Measurements from ENCODE around the gene TUBD1.

DNA sequence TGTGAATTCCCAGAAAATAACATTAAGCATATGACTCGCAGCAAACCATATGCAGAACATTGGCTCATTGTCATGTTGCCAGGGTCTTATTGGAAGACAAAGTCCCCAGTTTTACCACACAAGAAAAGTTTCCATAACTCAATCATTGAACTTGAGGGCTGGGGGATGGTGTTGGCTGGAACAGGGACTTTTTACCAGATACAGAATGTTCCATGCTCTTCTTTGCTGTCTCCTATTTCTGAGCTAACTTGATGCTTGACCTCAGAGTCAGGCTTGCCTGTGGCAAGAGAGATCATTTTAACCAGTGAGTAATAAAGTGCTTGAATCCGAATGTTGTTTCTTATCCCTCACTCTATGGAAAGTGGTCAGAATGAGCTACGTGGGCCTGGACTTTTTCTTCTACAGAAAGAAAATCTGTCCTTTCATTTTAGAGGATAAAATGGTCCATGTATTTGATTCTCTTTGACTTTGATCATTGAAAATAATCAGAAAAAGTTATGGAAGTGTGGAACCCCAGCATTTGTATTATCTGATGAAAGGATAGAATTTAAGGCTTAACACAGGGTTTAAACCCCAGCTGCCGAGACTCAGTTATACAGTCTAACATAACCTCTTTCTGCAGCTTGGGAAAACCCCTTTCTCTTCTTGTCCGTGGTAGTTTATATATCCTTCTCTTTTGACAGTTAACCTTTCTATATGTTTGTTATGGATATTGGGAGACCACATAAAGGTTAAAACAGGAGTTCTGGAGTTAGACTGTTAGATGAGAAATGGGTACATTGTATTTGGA is 67.0 kb downstream of the TUBD1 start:
- no peak for TF ChIP-seq TAF1 (conservative IDR thresholded peaks at IDR 0.05)
- no peak for TF ChIP-seq CTCF (IDR thresholded peaks at IDR 0.05; ENCODE audit: low read depth, low read length, missing input control)
- no peak for TF ChIP-seq MAX (IDR thresholded peaks at IDR 0.05)
- TF ChIP-seq, protein P1, sequence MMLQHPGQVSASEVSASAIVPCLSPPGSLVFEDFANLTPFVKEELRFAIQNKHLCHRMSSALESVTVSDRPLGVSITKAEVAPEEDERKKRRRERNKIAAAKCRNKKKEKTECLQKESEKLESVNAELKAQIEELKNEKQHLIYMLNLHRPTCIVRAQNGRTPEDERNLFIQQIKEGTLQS (IDR thresholded peaks at IDR 0.05) = no peak
- TF ChIP-seq SP1 (IDR thresholded peaks at IDR 0.05) = peak; percentile 57
- TF ChIP-seq RAD21 (IDR thresholded peaks at IDR 0.05) = no peak
- TF ChIP-seq FOXA1 (IDR thresholded peaks at IDR 0.05) = no peak
- TF ChIP-seq, protein P2, sequence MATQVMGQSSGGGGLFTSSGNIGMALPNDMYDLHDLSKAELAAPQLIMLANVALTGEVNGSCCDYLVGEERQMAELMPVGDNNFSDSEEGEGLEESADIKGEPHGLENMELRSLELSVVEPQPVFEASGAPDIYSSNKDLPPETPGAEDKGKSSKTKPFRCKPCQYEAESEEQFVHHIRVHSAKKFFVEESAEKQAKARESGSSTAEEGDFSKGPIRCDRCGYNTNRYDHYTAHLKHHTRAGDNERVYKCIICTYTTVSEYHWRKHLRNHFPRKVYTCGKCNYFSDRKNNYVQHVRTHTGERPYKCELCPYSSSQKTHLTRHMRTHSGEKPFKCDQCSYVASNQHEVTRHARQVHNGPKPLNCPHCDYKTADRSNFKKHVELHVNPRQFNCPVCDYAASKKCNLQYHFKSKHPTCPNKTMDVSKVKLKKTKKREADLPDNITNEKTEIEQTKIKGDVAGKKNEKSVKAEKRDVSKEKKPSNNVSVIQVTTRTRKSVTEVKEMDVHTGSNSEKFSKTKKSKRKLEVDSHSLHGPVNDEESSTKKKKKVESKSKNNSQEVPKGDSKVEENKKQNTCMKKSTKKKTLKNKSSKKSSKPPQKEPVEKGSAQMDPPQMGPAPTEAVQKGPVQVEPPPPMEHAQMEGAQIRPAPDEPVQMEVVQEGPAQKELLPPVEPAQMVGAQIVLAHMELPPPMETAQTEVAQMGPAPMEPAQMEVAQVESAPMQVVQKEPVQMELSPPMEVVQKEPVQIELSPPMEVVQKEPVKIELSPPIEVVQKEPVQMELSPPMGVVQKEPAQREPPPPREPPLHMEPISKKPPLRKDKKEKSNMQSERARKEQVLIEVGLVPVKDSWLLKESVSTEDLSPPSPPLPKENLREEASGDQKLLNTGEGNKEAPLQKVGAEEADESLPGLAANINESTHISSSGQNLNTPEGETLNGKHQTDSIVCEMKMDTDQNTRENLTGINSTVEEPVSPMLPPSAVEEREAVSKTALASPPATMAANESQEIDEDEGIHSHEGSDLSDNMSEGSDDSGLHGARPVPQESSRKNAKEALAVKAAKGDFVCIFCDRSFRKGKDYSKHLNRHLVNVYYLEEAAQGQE (IDR thresholded peaks at IDR 0.05) = no peak

Data from liver (tissue), 3 donors.